OCI-LY3 (cell line): Measurements from ENCODE around the gene C3orf80.

Source experiments
- H2AFZ ChIP-seq: fragments of 200-600, 300-600 bp; shearing (Covaris generic); 2 replicates; pipeline ENCODE4 v1.6.0; 2014; ENCODE audit warnings: antibody characterized with exemption, low read depth, low read length
- H3K27ac ChIP-seq: fragments of 200-600, 300-600 bp; sonication (generic); 2 replicates; pipeline ENCODE4 v1.5.1; 2014; ENCODE audit warnings: mild to moderate bottlenecking, low read length, moderate library complexity, mixed read lengths
- H3K27me3 ChIP-seq: fragments of 200-600, 300-600 bp; sonication (generic); 2 replicates; pipeline ENCODE4 v1.6.1; 2014; ENCODE audit warnings: low read depth, low read length, mixed read lengths
- H3K36me3 ChIP-seq: fragments of 200-600, 300-600 bp; sonication (generic); replicated peaks from 2 replicates; pipeline ENCODE3; 2014; ENCODE audit warnings: low read depth, low read length, mixed read lengths
- H3K4me1 ChIP-seq: fragments of 300-600, 200-600 bp; sonication (generic); 2 replicates; pipeline ENCODE4 v1.6.1; 2014; ENCODE audit warnings: low read length, mixed read lengths
- H3K4me2 ChIP-seq: fragments of 200-600, 300-600 bp; sonication (generic); 2 replicates; pipeline ENCODE4 v1.6.1; 2014; ENCODE audit warnings: low read length, mixed read lengths
- H3K4me3 ChIP-seq: fragments of 300-600, 200-600 bp; sonication (generic); 2 replicates; pipeline ENCODE4 v1.5.1; 2014; ENCODE audit warnings: antibody characterized with exemption, mild to moderate bottlenecking, low read length, moderate library complexity
- H3K79me2 ChIP-seq: fragments of 300-600, 200-600 bp; shearing (Covaris generic); 2 replicates; pipeline ENCODE4 v1.6.1; 2014; ENCODE audit warnings: mild to moderate bottlenecking, low read length, mixed read lengths
- H3K9ac ChIP-seq: fragments of 300-600, 200-600 bp; shearing (Covaris generic); 2 replicates; pipeline ENCODE4 v1.6.0; 2014; ENCODE audit warnings: mild to moderate bottlenecking, low read length, moderate library complexity
- H3K9me3 ChIP-seq: fragments of 200-600, 300-600 bp; shearing (Covaris generic); 2 replicates; pipeline ENCODE4 v1.6.1; 2014; ENCODE audit warnings: low read length, mixed read lengths; ENCODE audit not compliant: insufficient read depth
- H4K20me1 ChIP-seq: fragments of 200-600, 300-600 bp; sonication (generic); 2 replicates; pipeline ENCODE4 v1.6.1; 2016; ENCODE audit warnings: low read length, mixed read lengths; ENCODE audit not compliant: insufficient read depth
- EZH2phosphoT487 ChIP-seq: fragments of 200-600 bp; shearing (Covaris generic); IDR thresholded peaks from 2 replicates; pipeline ENCODE4 v1.6.1; 2018; ENCODE audit warnings: antibody characterized with exemption, mixed run types, low read depth
- TF ChIP-seq, protein P1 (sequence below): fragments of 200-600, 300-600 bp; sonication (generic); IDR thresholded peaks from 2 replicates; pipeline ENCODE4 v1.5.1; 2014; ENCODE audit warnings: antibody characterized with exemption, low read length, low read depth

The C3orf80 gene

DNA sequence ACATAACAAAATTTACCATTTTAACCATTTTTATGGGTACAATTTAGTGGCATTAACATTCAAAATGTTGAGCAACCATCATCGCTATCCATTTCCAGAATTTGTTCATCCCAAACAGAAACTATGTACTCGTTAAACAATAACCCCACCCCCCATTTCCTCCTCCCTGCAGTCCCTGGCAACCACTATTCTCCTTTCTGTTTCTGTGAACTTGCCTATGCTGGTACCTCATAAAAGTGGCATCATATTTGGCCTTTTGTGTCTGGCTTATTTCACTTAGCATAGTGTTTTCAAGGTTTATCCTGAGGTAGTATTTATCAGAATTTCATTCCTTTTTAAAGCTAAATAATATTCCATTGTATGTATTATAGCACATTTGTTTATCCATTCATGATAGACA is 32.4 kb downstream of the C3orf80 start:
- H2AFZ ChIP-seq: no peak overlapping the region
- no peak overlapping the region for H3K4me3 ChIP-seq
- H3K36me3 ChIP-seq: no peaks in the 10 kb centered on the region
- H3K27me3 ChIP-seq: no peaks in the 10 kb centered on the region
- no peak overlapping the region for H3K9ac ChIP-seq
- H3K4me2 ChIP-seq: no peak overlapping the region
- no peaks in the 10 kb centered on the region for H3K9me3 ChIP-seq
- no peaks in the 10 kb centered on the region for H3K4me1 ChIP-seq
- H3K79me2 ChIP-seq: no peaks in the 10 kb centered on the region
- no peaks in the 10 kb centered on the region for H4K20me1 ChIP-seq
- TF ChIP-seq EZH2phosphoT487: no peak
- TF ChIP-seq, protein P1, sequence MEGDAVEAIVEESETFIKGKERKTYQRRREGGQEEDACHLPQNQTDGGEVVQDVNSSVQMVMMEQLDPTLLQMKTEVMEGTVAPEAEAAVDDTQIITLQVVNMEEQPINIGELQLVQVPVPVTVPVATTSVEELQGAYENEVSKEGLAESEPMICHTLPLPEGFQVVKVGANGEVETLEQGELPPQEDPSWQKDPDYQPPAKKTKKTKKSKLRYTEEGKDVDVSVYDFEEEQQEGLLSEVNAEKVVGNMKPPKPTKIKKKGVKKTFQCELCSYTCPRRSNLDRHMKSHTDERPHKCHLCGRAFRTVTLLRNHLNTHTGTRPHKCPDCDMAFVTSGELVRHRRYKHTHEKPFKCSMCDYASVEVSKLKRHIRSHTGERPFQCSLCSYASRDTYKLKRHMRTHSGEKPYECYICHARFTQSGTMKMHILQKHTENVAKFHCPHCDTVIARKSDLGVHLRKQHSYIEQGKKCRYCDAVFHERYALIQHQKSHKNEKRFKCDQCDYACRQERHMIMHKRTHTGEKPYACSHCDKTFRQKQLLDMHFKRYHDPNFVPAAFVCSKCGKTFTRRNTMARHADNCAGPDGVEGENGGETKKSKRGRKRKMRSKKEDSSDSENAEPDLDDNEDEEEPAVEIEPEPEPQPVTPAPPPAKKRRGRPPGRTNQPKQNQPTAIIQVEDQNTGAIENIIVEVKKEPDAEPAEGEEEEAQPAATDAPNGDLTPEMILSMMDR: no peak
- H3K27ac ChIP-seq: no peak overlapping the region

DNA sequence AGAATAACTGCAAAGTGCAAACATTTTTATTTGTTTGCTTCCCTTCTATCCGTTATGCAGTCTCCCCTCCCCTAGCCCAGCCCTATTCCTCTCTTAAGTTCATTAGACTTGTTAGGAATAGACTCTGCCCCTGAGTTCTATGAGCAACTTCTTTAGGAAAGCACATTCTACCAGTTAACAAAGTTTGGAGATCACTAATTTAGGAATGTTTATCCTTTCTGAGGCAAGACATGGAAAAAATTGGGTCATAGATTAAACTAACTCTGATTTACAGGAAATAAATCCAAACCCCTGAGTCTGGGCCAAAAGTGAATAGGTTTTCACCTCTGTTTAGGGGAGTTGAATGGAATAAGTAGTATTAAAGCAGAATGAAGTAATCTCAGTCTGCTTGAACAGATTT is 34.4 kb downstream of the C3orf80 start:
- H3K79me2 ChIP-seq: no peaks in the 10 kb centered on the region
- no peak overlapping the region for H2AFZ ChIP-seq
- H3K36me3 ChIP-seq: no peaks in the 10 kb centered on the region
- H3K27ac ChIP-seq: no peak overlapping the region
- no peak overlapping the region for H3K4me2 ChIP-seq
- no peak for TF ChIP-seq EZH2phosphoT487
- TF ChIP-seq, protein P1: no peak
- no peak overlapping the region for H3K9ac ChIP-seq
- no peaks in the 10 kb centered on the region for H3K4me1 ChIP-seq
- no peaks in the 10 kb centered on the region for H3K9me3 ChIP-seq
- H3K27me3 ChIP-seq: no peaks in the 10 kb centered on the region
- no peaks in the 10 kb centered on the region for H4K20me1 ChIP-seq
- no peak overlapping the region for H3K4me3 ChIP-seq

DNA sequence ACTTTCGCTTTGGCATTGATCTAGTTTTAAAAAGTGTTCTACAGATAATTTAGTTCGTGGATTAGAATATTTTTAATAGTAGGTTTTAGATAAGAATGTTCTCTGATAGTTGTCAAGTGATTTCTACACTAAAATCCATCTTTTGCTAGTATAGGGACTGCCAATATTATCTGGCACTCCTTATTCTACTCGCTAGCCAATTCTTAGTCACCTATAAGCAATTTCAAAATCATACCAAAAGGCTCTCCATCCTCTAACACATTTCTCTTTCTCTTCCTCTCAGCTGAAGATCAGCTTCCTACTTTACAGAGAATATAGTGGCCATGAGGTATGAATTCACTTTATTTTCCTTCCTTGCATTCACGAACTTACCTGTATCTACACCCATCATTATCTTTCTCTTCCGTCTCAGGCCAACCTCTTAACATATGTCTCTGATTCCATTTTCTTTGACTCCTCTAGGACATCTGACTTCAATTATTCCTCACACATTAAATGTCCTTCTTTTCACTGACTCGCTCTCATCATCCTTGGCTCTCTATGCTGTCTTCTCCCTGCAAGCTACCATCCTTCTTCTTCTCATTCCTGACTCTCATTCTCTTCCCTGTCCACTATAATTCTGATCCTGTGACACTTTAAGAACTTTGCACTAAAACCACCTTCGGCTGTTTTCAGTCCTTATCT is 35.5 kb downstream of the C3orf80 start:
- H3K4me2 ChIP-seq: no peak overlapping the region
- no peak for TF ChIP-seq EZH2phosphoT487
- TF ChIP-seq, protein P1: no peak

DNA sequence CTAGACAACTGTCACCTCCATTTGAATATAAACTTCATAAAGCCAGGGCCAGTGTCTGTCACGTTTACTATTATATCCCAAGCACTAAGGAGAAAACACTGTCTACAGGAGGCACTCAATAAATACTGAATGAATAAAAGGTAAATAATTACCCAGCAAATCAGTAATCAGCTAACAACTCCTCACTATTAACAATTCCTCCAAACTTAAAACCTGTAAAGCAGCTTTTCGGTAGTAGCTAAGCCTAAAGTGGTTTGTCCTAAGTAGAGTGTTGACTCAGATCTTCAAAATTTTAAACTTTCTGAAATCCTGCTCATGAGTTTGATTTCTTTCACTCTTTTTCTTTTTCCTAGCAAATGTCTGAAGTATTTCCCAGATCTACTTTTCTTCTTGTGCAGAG is 39.9 kb downstream of the C3orf80 start:
- no peaks in the 10 kb centered on the region for H3K27me3 ChIP-seq
- H4K20me1 ChIP-seq: no peaks in the 10 kb centered on the region
- H3K79me2 ChIP-seq: no peaks in the 10 kb centered on the region
- TF ChIP-seq, protein P1: no peak
- TF ChIP-seq EZH2phosphoT487: no peak
- H3K36me3 ChIP-seq: no peaks in the 10 kb centered on the region
- H3K9me3 ChIP-seq: no peaks in the 10 kb centered on the region
- no peak overlapping the region for H3K27ac ChIP-seq
- no peak overlapping the region for H3K4me2 ChIP-seq
- no peak overlapping the region for H3K4me3 ChIP-seq
- no peaks in the 10 kb centered on the region for H3K4me1 ChIP-seq
- no peak overlapping the region for H2AFZ ChIP-seq
- H3K9ac ChIP-seq: no peak overlapping the region

More for the DNA sequence above, 35.5 kb downstream of the C3orf80 start:
- no peak overlapping the region for H3K9ac ChIP-seq
- no peaks in the 10 kb centered on the region for H3K27me3 ChIP-seq
- H4K20me1 ChIP-seq: no peaks in the 10 kb centered on the region
- no peak overlapping the region for H3K4me3 ChIP-seq
- H3K79me2 ChIP-seq: no peaks in the 10 kb centered on the region
- H3K9me3 ChIP-seq: no peaks in the 10 kb centered on the region
- H2AFZ ChIP-seq: no peak overlapping the region
- no peaks in the 10 kb centered on the region for H3K36me3 ChIP-seq
- H3K27ac ChIP-seq: no peak overlapping the region
- no peaks in the 10 kb centered on the region for H3K4me1 ChIP-seq
